T-helper 9 cell (primary cell): ENCODE data around the gene RAP1GAP2.

Experiments used
- DNase-seq: peaks from one replicate; pipeline ENCODE4 v3.0.0-alpha.2; 2020

RAP1GAP2 gene

DNA sequence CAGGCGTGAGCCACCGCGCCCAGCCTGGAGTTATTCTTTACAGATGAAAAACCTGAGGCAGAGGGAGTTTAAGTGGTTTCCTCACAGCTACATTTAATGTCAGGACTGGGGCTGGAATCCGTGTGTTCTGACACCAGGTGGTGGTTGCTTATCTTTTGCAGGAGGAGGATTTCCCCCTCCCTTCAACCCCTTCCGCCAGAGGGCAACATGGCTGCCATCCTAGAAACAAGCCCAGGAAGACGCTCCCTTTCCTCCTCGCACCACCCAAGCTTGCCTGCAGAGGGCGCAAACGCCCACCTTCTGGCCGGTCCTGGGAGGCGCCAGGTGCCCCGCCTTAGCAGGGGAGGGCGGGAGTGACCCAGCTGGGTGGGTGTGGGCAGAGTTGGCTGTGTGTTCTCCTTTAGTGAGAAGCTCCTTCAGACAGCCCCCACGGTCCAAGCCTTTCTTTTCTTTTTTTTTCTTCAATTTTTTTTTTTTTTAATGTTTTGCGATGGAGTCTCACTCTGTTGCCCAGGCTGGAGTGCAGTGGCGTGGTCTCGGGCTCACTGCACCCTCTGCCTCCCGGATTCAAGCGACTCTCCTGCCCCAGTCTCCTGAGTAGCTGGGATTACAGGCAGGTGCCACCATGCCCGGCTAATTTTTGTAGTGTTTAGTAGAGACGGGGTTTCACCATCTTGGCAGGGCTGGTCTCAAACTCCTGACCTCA, 9.9 kb upstream of the RAP1GAP2 start:
- DNase-seq: peak; percentile 90

DNA sequence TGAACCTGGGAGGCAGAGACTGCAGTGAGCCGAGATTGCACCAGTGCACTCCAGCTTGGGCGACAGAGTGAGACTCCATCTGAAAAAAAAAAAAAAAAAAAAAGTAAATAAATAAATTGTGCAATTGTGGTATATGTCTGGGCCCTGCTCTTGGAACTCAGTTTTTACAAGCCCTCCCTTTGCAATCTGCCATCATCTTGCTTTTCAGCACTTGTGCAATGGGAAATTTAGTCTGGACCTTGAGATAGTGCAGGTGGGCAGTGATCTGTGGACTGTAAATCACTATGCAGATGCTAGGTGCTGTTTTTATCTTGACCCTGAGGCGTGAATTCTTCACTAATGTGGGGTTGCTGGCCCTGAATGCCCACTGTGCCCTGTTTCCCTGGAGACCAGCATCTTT, 6.5 kb upstream of the RAP1GAP2 start:
- DNase-seq: no peak

DNA sequence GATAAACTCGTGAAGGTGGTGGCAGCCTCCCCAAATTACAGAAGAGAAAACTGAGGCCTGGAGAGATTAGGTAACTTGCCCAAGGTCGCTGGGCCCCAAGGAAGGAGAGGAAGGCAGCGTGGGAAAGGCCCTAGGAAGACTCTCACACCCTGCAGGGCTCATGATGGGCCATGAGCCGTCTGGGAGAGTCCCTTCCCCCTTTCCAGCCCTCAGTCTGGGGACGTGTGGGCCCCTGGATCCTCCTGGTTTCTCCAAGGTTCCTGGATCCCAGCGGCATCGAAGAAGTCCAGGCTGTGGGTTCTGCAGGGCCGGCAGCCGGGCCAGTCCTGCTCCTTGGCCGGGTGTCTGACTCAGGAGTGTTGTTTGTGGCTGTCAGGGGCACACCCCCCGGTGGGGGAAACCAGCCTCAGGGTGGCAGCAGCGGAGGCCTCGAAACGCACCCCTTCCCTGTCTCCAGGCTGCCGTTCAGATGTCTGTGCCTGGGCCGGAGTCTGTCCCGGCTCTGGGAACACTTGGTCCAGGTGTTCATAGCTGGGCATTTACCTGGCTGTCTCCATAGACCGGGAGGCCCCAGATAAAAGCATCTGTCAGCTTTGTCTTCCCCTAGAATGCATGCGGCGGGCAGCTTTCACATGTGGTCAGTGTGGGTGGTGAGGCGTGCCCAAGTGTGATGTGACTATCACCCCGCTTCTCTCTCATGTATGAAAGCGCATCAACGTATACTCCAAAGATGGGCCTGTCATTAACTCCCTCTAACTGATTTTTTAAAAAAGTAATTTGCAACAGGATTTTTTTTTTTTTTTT, 3.7 kb upstream of the RAP1GAP2 start:
- peak; percentile 61 for DNase-seq

DNA sequence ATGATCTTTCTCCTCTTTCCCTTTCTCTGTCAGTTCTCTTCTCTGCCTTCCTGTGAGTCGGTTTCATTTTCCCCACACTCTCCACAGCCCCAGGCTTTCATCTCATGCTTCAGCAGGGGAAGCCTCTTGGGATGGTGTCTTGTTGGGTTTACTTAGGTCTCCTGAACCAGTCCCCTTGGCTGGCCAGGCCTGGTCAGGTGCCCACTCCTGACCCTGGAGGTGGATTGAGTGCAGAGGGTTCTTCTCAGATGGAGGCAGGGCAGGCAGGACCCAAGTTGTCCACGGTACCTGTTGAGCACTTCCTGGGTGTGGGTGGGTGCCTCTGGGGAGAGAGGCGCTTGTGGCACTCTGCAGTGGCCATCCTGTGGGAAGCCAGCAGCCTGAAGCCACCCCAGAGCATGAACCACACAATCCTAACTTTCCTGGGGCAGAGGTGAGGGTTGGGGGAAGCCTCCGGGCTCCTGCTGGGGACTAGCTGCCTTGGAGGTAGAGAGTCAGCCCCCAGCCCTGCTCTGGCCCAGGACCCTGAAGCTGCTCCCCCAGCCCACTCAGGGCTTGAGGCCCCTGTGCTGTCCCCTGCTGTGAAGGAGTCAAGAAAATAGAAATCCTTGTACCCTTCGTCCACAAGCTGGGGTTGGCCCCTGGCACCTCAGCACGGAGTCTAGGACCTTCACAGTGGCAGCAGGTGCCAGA, 2.0 kb upstream of the RAP1GAP2 start:
- DNase-seq: no peak

DNA sequence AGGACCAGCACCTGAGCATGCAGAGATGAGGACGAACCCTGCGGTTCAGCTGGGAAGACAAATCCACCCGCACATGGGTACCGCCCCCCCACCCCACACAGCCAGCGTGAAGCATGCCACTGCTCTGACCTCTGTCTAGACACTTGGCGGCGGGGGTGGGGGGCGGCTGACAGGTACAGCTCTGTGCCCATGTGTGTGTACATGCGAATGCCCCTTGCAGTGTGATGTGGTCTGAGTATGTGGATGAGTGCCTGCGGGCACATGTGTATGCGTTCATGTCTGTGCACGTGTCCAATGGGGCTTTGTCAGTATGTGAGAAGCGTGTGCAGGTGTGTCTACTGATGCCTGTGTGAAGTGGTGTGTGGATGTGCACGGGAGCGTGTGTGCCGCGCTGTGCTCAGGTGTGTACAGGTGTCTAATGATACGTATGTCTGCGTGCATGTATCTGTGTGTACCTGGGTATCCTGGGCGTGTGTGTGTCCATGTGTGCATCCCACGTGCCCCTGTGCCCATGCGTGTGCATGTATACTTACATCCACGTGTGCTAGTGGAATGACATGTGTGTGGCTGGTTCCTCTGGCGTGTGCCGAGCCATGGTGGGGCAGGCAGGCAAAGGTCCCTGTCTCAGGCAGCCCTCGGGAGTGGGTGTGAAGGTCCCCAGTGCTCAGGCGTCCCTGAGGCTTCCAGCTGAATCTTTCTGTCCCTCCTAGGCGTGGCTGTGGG, 636 bp upstream of the RAP1GAP2 start:
- peak; percentile 24 for DNase-seq

DNA sequence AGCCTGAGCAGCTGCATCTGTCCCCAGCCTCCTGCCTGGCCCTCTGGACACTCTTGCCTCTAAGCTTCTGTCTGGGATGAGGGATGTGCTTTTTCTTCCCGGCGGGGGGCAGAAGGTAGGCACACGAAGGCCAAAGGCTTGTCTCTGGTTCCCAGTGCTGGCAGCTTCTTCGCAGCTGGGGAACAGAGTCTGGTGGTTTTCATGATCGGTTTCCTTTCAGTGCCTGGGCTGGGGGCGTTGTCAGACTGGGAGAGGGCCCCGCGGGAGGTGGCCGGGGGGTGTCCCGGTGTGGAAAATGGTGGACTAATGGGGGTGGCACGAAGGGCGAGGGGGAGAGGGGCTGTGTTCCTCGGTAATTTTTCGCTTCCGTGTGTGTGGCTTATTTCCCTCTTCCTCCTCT, 988 bp downstream of the RAP1GAP2 start:
- no peak for DNase-seq

DNA sequence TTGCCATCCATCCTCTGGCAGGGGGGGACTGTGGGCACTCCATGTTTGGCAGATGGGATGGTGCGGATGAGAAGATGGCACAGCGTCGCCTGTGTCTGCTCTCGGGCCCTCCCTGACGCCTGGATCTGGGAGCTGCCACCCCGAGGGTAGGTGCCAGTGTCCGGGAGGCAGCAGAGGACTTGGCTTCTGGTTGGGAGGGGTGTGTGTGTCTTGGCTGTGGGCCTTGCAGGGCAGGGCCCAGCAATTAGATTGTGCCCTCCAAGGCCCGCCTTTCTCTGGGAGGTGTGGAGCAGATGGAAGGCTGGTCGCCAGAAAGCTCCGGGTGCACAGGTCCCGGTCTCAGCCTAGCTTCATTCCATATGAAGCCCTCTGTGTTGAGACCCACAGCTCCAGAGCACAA, 1.4 kb downstream of the RAP1GAP2 start:
- DNase-seq: no peak

DNA sequence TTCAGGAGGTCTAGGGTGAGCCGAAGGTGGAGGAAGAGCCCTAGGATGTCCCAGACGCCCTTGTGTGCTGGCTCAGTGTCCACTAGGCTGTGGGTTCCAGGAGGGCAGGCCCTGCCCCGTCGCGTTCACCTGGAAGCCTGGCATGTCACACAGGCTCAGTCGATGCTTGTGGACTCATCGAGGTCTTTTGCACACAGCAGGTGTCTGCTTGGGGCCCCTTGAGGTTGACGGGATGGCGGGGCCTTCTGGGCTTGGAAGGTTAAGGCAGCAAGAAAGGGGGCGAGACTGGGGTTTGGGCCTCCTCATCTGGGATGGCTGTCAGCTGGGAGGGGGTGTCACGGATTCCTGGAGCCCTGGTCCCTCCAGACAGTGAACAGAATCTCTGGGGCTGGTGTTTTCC, 1.9 kb downstream of the RAP1GAP2 start:
- DNase-seq: no peak

DNA sequence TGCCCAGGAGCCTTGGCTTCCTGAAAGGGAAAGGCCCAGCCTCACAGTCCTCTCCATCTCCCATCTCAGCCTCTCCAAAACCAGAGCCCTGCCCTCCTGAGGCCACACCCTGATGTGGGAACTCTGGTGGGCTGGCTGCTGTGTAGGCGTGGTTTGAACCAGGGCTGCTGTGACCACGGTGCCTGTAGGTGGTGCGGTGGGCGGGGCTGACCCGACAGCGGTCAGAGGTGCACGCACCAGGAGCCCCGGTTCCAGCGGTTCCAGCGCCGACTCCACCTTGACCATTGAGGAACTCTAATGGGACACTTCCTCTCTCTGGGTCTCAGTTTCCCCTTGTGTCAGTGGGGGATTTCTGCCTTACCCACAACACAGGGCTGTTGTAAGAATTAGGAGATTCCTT, 2.4 kb downstream of the RAP1GAP2 start:
- no peak for DNase-seq

DNA sequence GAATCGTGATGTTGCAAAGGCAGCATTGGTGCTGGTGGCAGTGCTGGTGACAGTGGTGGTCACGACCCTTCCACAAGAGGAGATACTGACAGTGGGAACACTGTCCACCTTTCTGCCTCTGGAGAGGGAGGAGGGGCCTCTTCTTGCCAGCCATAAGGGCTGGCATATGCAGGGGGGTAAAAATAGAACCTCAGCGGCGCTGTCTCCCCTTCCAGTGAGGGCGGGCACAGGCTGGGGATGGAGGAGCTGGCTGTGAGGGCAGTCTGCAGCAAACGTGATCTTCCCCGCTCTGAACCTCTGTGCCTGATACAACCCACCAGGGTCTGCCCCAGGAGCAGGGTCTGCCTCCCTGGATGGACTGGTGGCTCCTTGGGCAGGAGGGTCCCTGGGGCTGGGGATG, 3.4 kb downstream of the RAP1GAP2 start:
- DNase-seq: no peak

DNA sequence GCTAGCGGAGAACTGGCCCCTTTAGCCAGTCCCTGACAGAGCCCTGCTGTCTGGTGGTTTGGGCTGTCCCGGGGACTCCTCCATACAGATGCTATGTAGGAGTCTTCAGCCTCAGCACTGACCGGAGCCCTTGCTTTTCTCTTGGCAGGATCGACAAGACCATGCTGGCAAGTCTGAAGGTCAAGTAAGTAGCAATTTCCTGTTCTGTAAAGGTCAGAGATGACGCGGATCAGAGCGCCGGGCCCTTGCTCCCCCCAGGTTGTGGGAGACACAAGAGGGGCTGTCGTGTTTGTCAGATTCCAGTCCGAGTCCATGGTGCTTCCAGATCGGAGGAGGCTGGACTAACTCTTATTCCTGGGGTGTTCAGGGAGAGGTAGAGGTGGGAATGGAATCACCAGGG, 4.1 kb downstream of the RAP1GAP2 start:
- no peak for DNase-seq

DNA sequence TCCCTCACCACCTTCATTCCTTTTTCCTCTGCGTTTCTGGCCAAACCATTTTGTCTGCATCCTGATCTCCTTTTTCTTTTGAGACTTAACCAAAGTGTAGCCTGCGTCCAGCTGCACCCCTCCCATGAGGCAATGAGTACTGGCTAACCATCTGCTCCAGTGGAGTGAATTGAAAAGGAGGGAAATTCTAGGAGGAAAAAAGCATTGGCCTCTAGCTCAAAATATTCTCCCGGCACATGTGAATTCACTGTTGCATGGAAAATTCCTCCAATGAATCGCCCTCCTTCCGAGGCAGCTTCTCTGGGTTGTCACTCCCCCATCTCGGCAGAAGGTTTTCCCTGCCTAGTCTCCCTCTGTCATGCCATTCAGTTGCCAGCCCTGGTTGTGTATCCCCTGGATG, 5.6 kb downstream of the RAP1GAP2 start:
- DNase-seq: no peak

DNA sequence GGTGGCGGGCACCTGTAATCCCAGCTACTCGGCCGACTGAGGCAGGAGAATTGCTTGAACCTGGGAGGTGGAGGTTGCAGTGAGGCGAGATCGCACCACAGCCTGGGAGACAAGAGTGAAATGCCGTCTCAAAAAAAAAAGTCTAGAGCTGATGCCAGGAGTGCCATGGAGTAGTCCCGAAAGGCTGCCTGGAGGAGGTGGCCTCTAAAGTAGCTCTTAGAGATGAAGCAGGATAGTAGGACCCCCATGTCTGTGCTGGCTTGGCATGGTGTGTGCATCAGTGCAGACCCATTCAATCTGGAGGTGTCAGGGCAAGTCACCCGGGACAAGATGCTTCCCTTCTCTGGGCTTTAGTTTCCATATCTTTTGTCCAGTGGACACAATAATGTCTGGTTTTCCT, 6.3 kb downstream of the RAP1GAP2 start:
- DNase-seq: no peak

DNA sequence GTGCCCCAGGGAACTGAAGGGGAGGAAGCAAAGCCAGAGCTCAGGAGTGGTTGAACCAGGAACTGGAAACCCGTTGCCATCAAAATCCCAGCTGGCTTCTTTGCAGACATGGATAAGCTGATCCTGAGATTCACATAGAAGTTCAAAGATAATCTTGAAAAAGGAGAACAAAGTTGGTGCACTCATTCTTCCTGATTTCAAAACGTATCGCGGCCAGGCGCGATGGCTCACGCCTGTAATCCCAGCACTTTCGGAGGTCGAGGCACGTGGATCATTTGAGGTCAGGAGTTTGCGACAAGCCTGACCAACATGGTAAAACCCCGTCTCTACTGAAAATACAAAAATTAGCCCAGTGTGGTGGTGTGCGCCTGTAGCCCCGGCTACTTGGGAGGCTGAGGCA, 7.1 kb downstream of the RAP1GAP2 start:
- DNase-seq: no peak

DNA sequence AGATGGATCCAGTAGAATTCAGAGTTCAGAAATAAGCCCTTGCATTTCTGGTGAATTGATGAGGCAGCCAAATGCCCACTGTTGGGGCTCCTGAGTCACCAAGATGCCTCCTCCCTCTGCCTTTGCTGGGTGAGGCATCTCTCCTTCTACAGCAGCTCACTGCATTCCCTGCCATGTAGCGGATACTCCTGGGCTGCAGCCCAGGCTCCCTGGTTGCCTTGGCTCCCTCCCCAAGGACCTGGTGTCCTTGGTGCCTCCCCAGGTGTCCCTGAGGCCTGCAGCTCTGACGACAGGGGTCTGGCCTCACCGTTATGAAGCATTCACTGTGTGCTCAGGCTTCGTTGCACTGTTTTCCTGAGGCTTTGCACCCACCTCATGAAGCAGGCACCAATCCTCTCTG, 7.7 kb downstream of the RAP1GAP2 start:
- DNase-seq: no peak

DNA sequence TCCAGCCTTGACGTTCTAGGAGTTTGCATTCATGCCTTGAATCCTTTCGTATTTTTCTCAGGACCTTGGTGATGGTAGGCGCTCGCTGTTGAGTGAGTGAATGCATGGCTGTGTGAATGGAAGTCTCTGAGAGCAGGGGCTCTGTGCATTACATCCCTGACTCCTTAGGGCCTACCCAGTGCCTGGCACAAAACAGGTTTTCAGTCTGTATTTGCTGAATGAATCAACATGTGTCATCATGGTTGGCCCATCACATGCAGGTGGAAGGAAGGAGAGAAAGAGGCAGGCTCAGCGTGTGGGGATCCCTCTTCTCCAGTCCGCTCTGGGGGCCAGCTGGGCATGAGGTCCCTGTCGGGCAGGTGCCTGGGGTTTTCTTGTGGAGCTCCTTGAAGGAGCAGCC, 8.7 kb downstream of the RAP1GAP2 start:
- no peak for DNase-seq

DNA sequence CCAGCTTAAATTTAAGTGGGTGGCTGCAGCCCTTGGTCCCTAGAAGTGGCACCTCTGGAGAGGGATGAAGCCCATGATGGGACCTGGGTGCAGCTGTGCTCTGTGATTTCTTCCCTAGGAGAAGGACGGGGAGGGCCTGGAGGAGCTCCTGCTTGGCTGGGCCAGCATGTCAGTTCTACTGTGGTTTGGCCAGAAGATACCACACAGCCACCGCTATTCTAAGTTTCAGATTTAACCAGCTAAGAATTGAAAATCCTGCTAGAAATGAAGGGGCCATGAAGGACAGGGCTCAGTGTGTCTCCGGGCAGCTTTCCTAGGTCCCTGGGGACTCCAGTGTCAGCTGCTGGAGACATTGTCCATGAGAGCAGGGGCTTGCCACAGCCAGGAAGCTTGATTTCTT, 9.7 kb downstream of the RAP1GAP2 start:
- DNase-seq: no peak

DNA sequence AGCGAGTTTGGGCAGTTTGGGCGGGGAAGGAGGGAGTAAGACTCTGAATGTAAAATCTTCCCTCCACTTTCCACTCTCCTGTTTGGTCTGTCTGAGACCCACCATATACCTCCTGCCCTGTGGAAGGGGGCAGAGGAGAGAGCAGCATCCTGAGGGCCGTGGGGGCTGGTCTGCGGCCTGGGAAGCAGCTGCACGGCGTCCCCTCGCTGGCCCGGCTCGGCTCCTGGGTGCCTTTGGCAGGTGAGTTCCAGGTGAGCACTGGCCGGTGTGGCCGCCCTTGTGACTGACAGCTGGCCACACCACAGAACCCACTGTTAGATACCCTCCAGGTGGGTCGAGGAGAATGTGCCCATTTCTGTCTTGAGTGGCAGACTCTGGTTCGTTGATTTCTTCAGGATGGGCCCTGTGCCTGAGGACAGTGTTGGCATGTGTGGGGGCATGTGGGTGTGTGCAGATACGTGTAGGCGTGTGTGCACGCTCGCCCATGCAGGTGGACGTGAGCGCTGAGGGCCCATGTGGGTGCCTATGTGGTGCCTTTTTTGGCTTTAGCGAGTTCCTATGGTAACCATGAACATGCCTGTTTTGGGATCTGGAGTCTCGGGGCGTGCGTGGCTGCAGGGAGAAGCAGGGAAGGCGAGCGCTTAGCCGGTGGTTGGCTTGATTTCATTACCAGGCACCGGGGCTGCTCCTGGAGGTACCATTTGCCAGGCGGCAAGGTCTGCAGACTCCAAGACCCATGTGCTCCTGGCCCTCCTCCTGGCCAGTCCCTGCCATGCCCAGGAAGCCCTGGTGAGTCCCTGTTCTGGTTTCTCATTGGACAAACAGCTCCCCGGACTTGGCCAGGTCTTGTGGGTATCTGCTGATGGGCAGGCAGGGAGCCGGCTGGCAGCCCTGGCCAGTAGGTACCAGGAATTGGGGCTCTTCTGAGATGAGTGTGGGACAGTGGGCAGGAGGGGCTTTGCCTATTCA, 12.4 kb downstream of the RAP1GAP2 start:
- DNase-seq: no peak

DNA sequence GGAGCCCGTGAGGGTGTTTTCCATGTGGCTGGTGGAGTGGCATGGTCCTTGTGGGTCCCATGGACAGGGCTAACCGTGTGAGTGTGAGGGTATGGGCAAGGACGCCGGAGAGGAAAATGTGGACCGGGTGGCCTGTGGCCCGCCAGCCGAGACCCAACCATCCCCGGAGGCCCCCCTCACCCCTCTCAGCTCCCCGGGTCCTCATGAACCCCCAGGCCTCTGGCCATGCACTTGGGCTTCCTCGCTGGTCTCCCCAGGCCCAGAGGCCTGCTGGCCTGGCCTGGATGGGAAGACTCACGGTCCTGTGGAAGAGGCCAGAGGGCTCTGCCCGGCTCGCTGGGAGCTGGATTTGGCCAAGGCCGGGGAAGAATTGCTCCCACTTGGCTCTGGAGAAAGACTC, 13.1 kb downstream of the RAP1GAP2 start:
- no peak for DNase-seq

DNA sequence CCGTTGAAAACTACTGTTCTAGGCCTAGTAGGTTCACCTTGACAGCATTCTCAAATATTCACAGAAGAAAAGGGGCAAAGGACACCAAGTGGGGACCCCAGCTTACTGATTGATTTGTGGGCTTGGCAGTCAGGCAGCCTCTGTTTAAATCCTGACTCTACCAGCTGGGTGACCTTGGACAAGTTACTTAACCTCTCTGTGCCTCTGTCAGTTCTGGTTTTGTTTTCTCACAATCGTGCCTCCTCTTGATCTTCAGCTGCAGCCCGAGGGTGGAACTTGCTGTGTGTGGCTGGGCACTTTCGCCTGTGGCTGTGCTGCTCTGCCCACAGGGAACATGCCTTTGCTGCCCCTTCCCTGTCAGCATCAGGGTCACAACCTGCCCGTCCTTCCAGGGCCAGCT, 17.8 kb downstream of the RAP1GAP2 start:
- no peak for DNase-seq

DNA sequence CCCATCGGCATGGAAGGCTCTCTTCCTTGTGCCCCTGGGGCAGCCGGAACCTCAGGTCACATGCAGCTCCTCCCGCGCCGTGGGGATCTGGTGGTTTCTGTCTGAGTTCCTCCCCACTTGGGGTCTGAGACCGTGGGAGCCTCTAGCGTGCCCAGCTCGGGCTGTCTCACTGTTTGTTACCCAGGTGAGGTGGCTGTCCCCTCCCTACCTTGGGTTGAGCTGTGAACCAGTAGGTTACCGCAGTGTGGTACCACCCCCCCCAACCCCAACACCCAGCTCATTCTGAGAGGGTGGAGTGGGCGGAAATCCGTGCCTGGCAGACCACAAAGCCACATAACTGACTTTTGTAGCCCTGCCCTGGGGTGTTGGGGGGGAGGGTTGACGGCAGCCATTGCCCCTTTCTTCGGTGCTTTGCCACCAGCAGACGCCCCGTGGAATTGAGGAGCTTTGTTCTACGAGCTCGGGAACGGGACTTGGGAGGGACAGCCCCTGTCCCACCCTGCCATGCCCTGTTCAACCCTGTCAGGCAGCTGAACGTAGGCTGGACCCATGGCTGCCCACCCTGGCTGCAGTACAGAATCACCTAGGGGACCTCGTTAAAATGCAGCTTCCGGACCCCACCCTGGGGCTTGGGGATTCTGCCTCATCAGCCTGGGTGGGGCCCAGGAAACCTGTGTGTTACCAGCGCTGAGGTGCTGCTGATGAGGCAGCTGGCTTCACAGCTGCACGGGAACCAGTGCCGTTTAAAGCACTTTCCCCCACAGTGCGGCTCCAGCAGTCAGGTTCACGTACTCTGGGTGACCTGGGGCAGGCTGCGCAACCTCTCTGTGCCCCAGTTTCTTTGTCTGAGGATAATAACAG, 18.5 kb downstream of the RAP1GAP2 start:
- DNase-seq: peak; percentile 94
